B cell (primary cell): ENCODE results near the gene NBEAL2. TPM values are rescaled to one million over a fixed set of nuclear protein-coding genes. Genes with fewer than 3 reads are reported as not detected.

Source experiments
- ATAC-seq: fragments of 200-7000 bp; cut with Tn5 transposase; one replicate; pipeline ENCODE4 v1.10.0; 2021; ENCODE audit warnings: low read depth, mild to moderate bottlenecking, moderate number of reproducible peaks, moderate library complexity
- CTCF ChIA-PET: fragments of 350-600 bp; sonication (Branson Sonifier 250); formaldehyde crosslinking; loops from one replicate; lab custom pipeline; 2021; ENCODE audit warnings: antibody characterized with exemption, inconsistent platforms; lab: Charles Lee
- POLR2A ChIA-PET: fragments of 350-600 bp; sonication (Branson Sonifier 250); formaldehyde crosslinking; loops from one replicate; lab custom pipeline; 2021; ENCODE audit warnings: antibody characterized with exemption; lab: Charles Lee
- DNase-seq: peaks from one replicate; pipeline ENCODE4 v3.0.0; 2013
- H2AFZ ChIP-seq: 2 replicates; pipeline ENCODE4 v1.6.1; 2012; ENCODE audit warnings: mild to moderate bottlenecking, low read depth, low read length; ENCODE audit not compliant: insufficient read depth, poor library complexity, severe bottlenecking
- H3K27ac ChIP-seq, 2 donors: 1 replicate in 1 of 2; 2 replicates in 1 of 2; pipeline ENCODE4 v1.5.1; 2012 to 2013; ENCODE audit warnings: low read length in 2 of 2, mild to moderate bottlenecking in 2 of 2, moderate library complexity in 1 of 2
- H3K27me3 ChIP-seq, 4 experiments: fragments of 200-600 bp in 1 of 4; sonication (generic) in 1 of 4; replicated peaks in 1 of 4; 1 replicate in 2 of 4; 2 replicates in 2 of 4; pipeline versions ENCODE4 v1.6.1 to v1.7.0; 2013 to 2016; ENCODE audit warnings: low read length in 3 of 4, mild to moderate bottlenecking in 2 of 4, mixed read lengths in 1 of 4, moderate library complexity in 1 of 4; ENCODE audit not compliant: insufficient read depth in 4 of 4, control insufficient read depth in 3 of 4; ENCODE audit errors: control extremely low read depth in 1 of 4
- H3K36me3 ChIP-seq, 2 experiments: replicated peaks in 1 of 2; 1 replicate in 1 of 2; 2 replicates in 1 of 2; pipeline versions ENCODE4 v1.6.1 to v1.7.1; 2013; ENCODE audit warnings: low read length in 1 of 2; ENCODE audit not compliant: insufficient read depth in 2 of 2, control insufficient read depth in 1 of 2; ENCODE audit errors: control extremely low read depth in 1 of 2, extremely low read depth in 1 of 2
- H3K4me1 ChIP-seq, 2 donors: fragments of 200-600 bp in 1 of 2; sonication (generic) in 1 of 2; 1 replicate in 1 of 2; 2 replicates in 1 of 2; pipeline versions ENCODE4 v1.5.1 to v1.6.1; 2013 to 2017; ENCODE audit warnings: low read length in 2 of 2; ENCODE audit not compliant: control insufficient read depth in 2 of 2, insufficient read depth in 2 of 2
- H3K4me2 ChIP-seq: replicated peaks from 2 replicates; pipeline ENCODE3; 2012; ENCODE audit warnings: mild to moderate bottlenecking, low read depth, low read length; ENCODE audit not compliant: poor library complexity, severe bottlenecking
- H3K4me3 ChIP-seq, 5 experiments: fragments of 200-600 bp in 1 of 5; sonication (generic) in 1 of 5; 1 replicate in 3 of 5; 2 replicates in 2 of 5; pipeline versions ENCODE4 v1.5.1 to v1.7.0; 2011 to 2016; ENCODE audit warnings: low read length in 4 of 5, mild to moderate bottlenecking in 4 of 5, low read depth in 2 of 5, control low read depth in 1 of 5, moderate library complexity in 1 of 5; ENCODE audit not compliant: insufficient read depth in 1 of 5; ENCODE audit errors: control extremely low read depth in 1 of 5, extremely low read depth in 1 of 5
- H3K79me2 ChIP-seq: fragments of 200-600 bp; sonication (generic); one replicate; pipeline ENCODE4 v1.6.0; 2016; ENCODE audit warnings: low read length; ENCODE audit not compliant: control insufficient read depth, insufficient read depth
- H3K9ac ChIP-seq: fragments of 200-600 bp; sonication (generic); 2 replicates; pipeline ENCODE4 v1.6.1; 2017; ENCODE audit warnings: mild to moderate bottlenecking, low read length, moderate library complexity
- H3K9me3 ChIP-seq, 3 donors: one replicate each; pipeline versions ENCODE4 v1.6.1 to v1.7.1; 2013; ENCODE audit warnings: low read length in 2 of 3; ENCODE audit not compliant: control insufficient read depth in 2 of 3, insufficient read depth in 1 of 3; ENCODE audit errors: control extremely low read depth in 1 of 3
- H4K20me1 ChIP-seq: 2 replicates; pipeline ENCODE4 v1.6.0; 2012; ENCODE audit warnings: mild to moderate bottlenecking, low read length; ENCODE audit not compliant: insufficient read depth, control insufficient read depth, poor library complexity, severe bottlenecking
- H3K27ac Mint-ChIP-seq: one replicate; pipeline ENCODE4 v1.8.0; 2021; ENCODE audit warnings: mixed read lengths
- H3K27me3 Mint-ChIP-seq: one replicate; pipeline ENCODE4 v1.8.0; 2021; ENCODE audit warnings: mixed read lengths
- H3K4me1 Mint-ChIP-seq: one replicate; pipeline ENCODE4 v1.8.0; 2021; ENCODE audit warnings: mixed read lengths
- H3K4me3 Mint-ChIP-seq: one replicate; pipeline ENCODE4 v1.8.0; 2021; ENCODE audit warnings: mixed read lengths
- H3K9me3 Mint-ChIP-seq: one replicate; pipeline ENCODE4 v1.8.0; 2022; ENCODE audit warnings: mixed read lengths; ENCODE audit not compliant: insufficient read depth
- CTCF ChIP-seq: fragments of 200-600 bp; IDR thresholded peaks from one replicate; pipeline ENCODE4 v1.8.0; 2022; ENCODE audit warnings: antibody characterized with exemption, mild to moderate bottlenecking
- EZH2 ChIP-seq: IDR thresholded peaks from 2 replicates; pipeline ENCODE4 v1.6.1; 2012; ENCODE audit warnings: borderline replicate concordance, low read depth, mild to moderate bottlenecking, moderate library complexity, low read length; ENCODE audit not compliant: insufficient read depth, poor library complexity, severe bottlenecking
- WGBS: methylation state at CpG from one replicate; pipeline ENCODE4 v1.1.5; 2013; ENCODE audit warnings: missing lambda C conversion rate; ENCODE audit not compliant: insufficient coverage; 5-methylcytosine and 5-hydroxymethylcytosine counted together
- intact Hi-C: fragments of 100-400 bp; cut with micrococcal nuclease; formaldehyde crosslinking; loops from one replicate; pipeline ENCODE4 v1.10.0; 2022
- polyA plus RNA-seq: library from polyadenylated mRNA; depleted of rRNA; stranded (reverse); fragments of >200 nt; gene quantifications from 2 replicates; pipeline ENCODE4 v1.2.3, GENCODE V29; 2012
- total RNA-seq, 2 donors: library from RNA; stranded (reverse); fragments of 120-200 nt in 1 of 2; gene quantifications; 1 replicate in 1 of 2; 2 replicates in 1 of 2; pipeline versions ENCODE4 v1.2.3 to v1.2.4, GENCODE V29; 2013 to 2022

The NBEAL2 gene
- total and polyA plus RNA-seq, 2 donors (not counting 1 experiment from before 2014, with no cell fraction given) = 63.8 to 155 TPM

GRCh38 chr3:47019201-47019600, 39.7 kb downstream of the NBEAL2 start:
- WGBS = 86% methylated on average over 1 of the region's 1 CpG
- Histone ChIP-seq H3K27ac (peak overlapping the region in 1 of 2 donors; percentile 79), H3K9me3 (no peaks in the 10 kb centered on the region), H4K20me1 (peaks cover 54% of the 10 kb centered on the region), H3K4me3 (no peak overlapping the region), H3K36me3 (peaks cover 0 to 57% of the 10 kb centered on the region in 2 experiments), H3K4me2 (no peak overlapping the region), H3K9ac (no peak overlapping the region), H3K4me1 (peaks cover 23 to 27% of the 10 kb centered on the region in 2 donors), H3K79me2 (peaks cover 36% of the 10 kb centered on the region), H3K27me3 (no peaks in the 10 kb centered on the region), H2AFZ (no peak overlapping the region)
- Mint-ChIP-seq H3K9me3 (no peaks in the 10 kb centered on the region), H3K27ac (peak overlapping the region; percentile 59), H3K4me1 (peaks cover 41% of the 10 kb centered on the region), H3K27me3 (no peaks in the 10 kb centered on the region), H3K4me3 (no peak overlapping the region)
- no peak for TF ChIP-seq EZH2
- TF ChIP-seq CTCF = no peak
- DNase-seq (no peak), ATAC-seq (no peak)
- CTCF ChIA-PET = interaction anchor here (0.7 kb wide), 1 partner anchor 20 kb away, joined by 4 read pairs; no protein-coding TSS in a partner anchor
- intact Hi-C loops = no loop called here
- POLR2A ChIA-PET = no interaction called here

- Histone ChIP-seq H3K79me2 (peaks cover 47% of the 10 kb centered on the region), H3K36me3 (peaks cover 0 to 49% of the 10 kb centered on the region in 2 experiments), H2AFZ (no peak overlapping the region), H3K9ac (no peak overlapping the region), H3K27ac (peak overlapping the region in 1 of 2 donors; percentile 15), H3K4me2 (no peak overlapping the region), H3K4me1 (peaks cover 23 to 27% of the 10 kb centered on the region in 2 donors), H3K9me3 (no peaks in the 10 kb centered on the region), H4K20me1 (peaks cover 63% of the 10 kb centered on the region), H3K4me3 (no peak overlapping the region), H3K27me3 (no peaks in the 10 kb centered on the region)
- Mint-ChIP-seq H3K27me3 (no peaks in the 10 kb centered on the region), H3K4me1 (peaks cover 48% of the 10 kb centered on the region), H3K4me3 (no peak overlapping the region), H3K27ac (peak overlapping the region; percentile 70), H3K9me3 (no peaks in the 10 kb centered on the region)
- WGBS = 100% methylated on average over 2 of the region's 4 CpGs
- CTCF ChIA-PET = no interaction called here
- TF ChIP-seq EZH2 (no peak), CTCF (no peak)
- intact Hi-C loops = no loop called here
- ATAC-seq = no peak
- POLR2A ChIA-PET = no interaction called here
- DNase-seq = no peak
These were observed 40.8 kb downstream of the NBEAL2 start for GRCh38 chr3:47020311-47020710.
